HEK293T (cell line): Measurements from ENCODE around the gene LMAN2.

Source experiments
- BHLHE40 ChIP-seq: fragments of 450-650 bp; IDR thresholded peaks from 2 replicates; pipeline ENCODE4 v1.6.1; 2016; ENCODE audit warnings: mild to moderate bottlenecking, moderate library complexity, borderline replicate concordance
- CTBP1 ChIP-seq: fragments of 450-650 bp; IDR thresholded peaks from 2 replicates; pipeline ENCODE4 v1.6.1; 2016; ENCODE audit warnings: borderline replicate concordance
- FOXK2 ChIP-seq: fragments of 450-650 bp; IDR thresholded peaks from 2 replicates; pipeline ENCODE4 v1.6.1; 2016; ENCODE audit warnings: mild to moderate bottlenecking
- FOXM1 ChIP-seq: fragments of 450-650 bp; IDR thresholded peaks from 2 replicates; pipeline ENCODE4 v1.6.1; 2017; ENCODE audit warnings: mild to moderate bottlenecking, borderline replicate concordance
- L3MBTL2 ChIP-seq: fragments of 450-650 bp; conservative IDR thresholded peaks from 2 replicates; pipeline ENCODE4 v1.6.1; 2016; ENCODE audit warnings: mild to moderate bottlenecking
- SP1 ChIP-seq: fragments of 450-650 bp; IDR thresholded peaks from 2 replicates; pipeline ENCODE4 v1.6.1; 2017
- SUZ12 ChIP-seq: fragments of 450-650 bp; IDR thresholded peaks from 2 replicates; pipeline ENCODE4 v1.6.1; 2016; ENCODE audit warnings: mild to moderate bottlenecking
- TARDBP ChIP-seq: fragments of 450-650 bp; IDR thresholded peaks from 2 replicates; pipeline ENCODE4 v1.6.1; 2016
- ZNF384 ChIP-seq: fragments of 450-650 bp; IDR thresholded peaks from 2 replicates; pipeline ENCODE4 v1.6.1; 2016

- TF ChIP-seq BHLHE40 (no peak), L3MBTL2 (no peak), CTBP1 (no peak), FOXM1 (no peak), FOXK2 (no peak), TARDBP (no peak), SUZ12 (no peak), SP1 (no peak), ZNF384 (no peak)
These were observed 17.3 kb downstream of the LMAN2 start for GRCh38 chr5:177334155-177334551.
